Suprapubic skin (tissue), 4 donors: ENCODE measurements around the gene NDN. TPM values are rescaled to one million over a fixed set of nuclear protein-coding genes. Genes with fewer than 3 reads are reported as not detected.

ENCODE experiments used
- DNase-seq, 2 donors: peaks; one replicate each; pipeline ENCODE4 v3.0.0-alpha.2; 2019; ENCODE audit warnings: low spot score in 2 of 2
- H3K27ac ChIP-seq: fragments of 200-600 bp; sonication (generic); one replicate; pipeline ENCODE4 v1.5.1; 2019
- H3K27me3 ChIP-seq: fragments of 200-600 bp; sonication (generic); one replicate; pipeline ENCODE4 v1.5.1; 2019
- H3K36me3 ChIP-seq: fragments of 200-600 bp; sonication (generic); one replicate; pipeline ENCODE4 v1.5.1; 2019
- H3K4me1 ChIP-seq: fragments of 200-600 bp; sonication (generic); one replicate; pipeline ENCODE4 v1.5.1; 2019
- H3K4me3 ChIP-seq: fragments of 200-600 bp; sonication (generic); one replicate; pipeline ENCODE4 v1.5.1; 2019; ENCODE audit warnings: mild to moderate bottlenecking
- H3K9me3 ChIP-seq: fragments of 200-600 bp; sonication (generic); one replicate; pipeline ENCODE4 v1.5.1; 2019
- CTCF ChIP-seq, 2 donors: fragments of 200-600 bp in 1 of 2; fragments of 450-650 bp in 1 of 2; sonication (generic) in 1 of 2; IDR thresholded peaks; one replicate each; pipeline ENCODE4 v1.5.1; 2016 to 2019; ENCODE audit warnings: antibody characterized with exemption in 2 of 2, mild to moderate bottlenecking in 1 of 2, moderate library complexity in 1 of 2
- EP300 ChIP-seq: sonication (generic); formaldehyde crosslinking; IDR thresholded peaks from one replicate; pipeline ENCODE4 v1.6.1; 2017; ENCODE audit warnings: antibody characterized with exemption
- POLR2A ChIP-seq, 2 donors: fragments of 450-650 bp; IDR thresholded peaks; one replicate each; pipeline ENCODE4 v1.6.1; 2017; ENCODE audit warnings: antibody characterized with exemption in 2 of 2, mild to moderate bottlenecking in 2 of 2, moderate library complexity in 2 of 2
- POLR2AphosphoS5 ChIP-seq, 3 donors: sonication (generic); formaldehyde crosslinking; IDR thresholded peaks; one replicate each; pipeline ENCODE4 v1.6.1; 2017; ENCODE audit warnings: antibody characterized with exemption in 3 of 3
- WGBS: methylation state at CpG from one replicate; pipeline ENCODE4 v1.1.5; 2018; 5-methylcytosine and 5-hydroxymethylcytosine counted together
- total RNA-seq, 4 donors: library from RNA; depleted of rRNA; stranded (reverse); fragments of >200 nt; gene quantifications; one replicate each; pipeline ENCODE4 v1.1.0, GENCODE V29; 2016

Gene NDN
- total RNA-seq, 4 donors from 2014 or later: 8.2 to 14.8 (median 8.9) TPM

GRCh38 chr15:23646165-23647000, 40.7 kb downstream of the NDN start:
- WGBS: 96% methylated on average over 22 of the region's 51 CpGs
- H3K36me3 ChIP-seq: no peaks in the 10 kb centered on the region
- no peak for DNase-seq
- no peak overlapping the region for H3K4me3 ChIP-seq
- no peaks in the 10 kb centered on the region for H3K9me3 ChIP-seq
- peaks cover 19% of the 10 kb centered on the region for H3K27me3 ChIP-seq
- H3K27ac ChIP-seq: no peak overlapping the region
- no peaks in the 10 kb centered on the region for H3K4me1 ChIP-seq
- TF ChIP-seq POLR2AphosphoS5 (IDR thresholded peaks at IDR 0.05): no peak
- no peak for TF ChIP-seq POLR2A (IDR thresholded peaks at IDR 0.05)
- TF ChIP-seq EP300: no peak
- no peak for TF ChIP-seq CTCF (IDR thresholded peaks at IDR 0.05)

GRCh38 chr15:23645371-23646164, 41.5 kb downstream of the NDN start:
- no peaks in the 10 kb centered on the region for H3K36me3 ChIP-seq
- no peaks in the 10 kb centered on the region for H3K4me1 ChIP-seq
- TF ChIP-seq POLR2AphosphoS5 (IDR thresholded peaks at IDR 0.05): no peak
- TF ChIP-seq POLR2A (IDR thresholded peaks at IDR 0.05): no peak
- no peak for TF ChIP-seq EP300
- no peak for TF ChIP-seq CTCF (IDR thresholded peaks at IDR 0.05)
- H3K4me3 ChIP-seq: no peak overlapping the region
- DNase-seq: no peak
- H3K9me3 ChIP-seq: no peaks in the 10 kb centered on the region
- WGBS: 93% methylated on average over 30 of the region's 40 CpGs
- peaks cover 19% of the 10 kb centered on the region for H3K27me3 ChIP-seq
- no peak overlapping the region for H3K27ac ChIP-seq

- Histone ChIP-seq H3K36me3 (no peaks in the 10 kb centered on the region), H3K27ac (no peak overlapping the region), H3K4me1 (no peaks in the 10 kb centered on the region), H3K27me3 (peaks cover 19% of the 10 kb centered on the region), H3K4me3 (no peak overlapping the region), H3K9me3 (no peaks in the 10 kb centered on the region)
- WGBS: no CpG with 5 or more reads among the region's 13 CpGs
- DNase-seq: no peak
- no peak for TF ChIP-seq POLR2AphosphoS5 (IDR thresholded peaks at IDR 0.05)
- TF ChIP-seq CTCF (IDR thresholded peaks at IDR 0.05): no peak
- no peak for TF ChIP-seq EP300
- no peak for TF ChIP-seq POLR2A (IDR thresholded peaks at IDR 0.05)
Observed at GRCh38 chr15:23644829-23645228, 42.3 kb downstream of the NDN start.

GRCh38 chr15:23642413-23643044, 44.6 kb downstream of the NDN start:
- Histone ChIP-seq H3K27ac (no peak overlapping the region), H3K27me3 (peaks cover 9% of the 10 kb centered on the region), H3K36me3 (no peaks in the 10 kb centered on the region), H3K9me3 (no peaks in the 10 kb centered on the region), H3K4me3 (no peak overlapping the region), H3K4me1 (no peaks in the 10 kb centered on the region)
- 26% methylated on average over 12 of the region's 13 CpGs for WGBS
- no peak for TF ChIP-seq EP300
- peak; percentile 58 to 78 for TF ChIP-seq CTCF (IDR thresholded peaks at IDR 0.05)
- TF ChIP-seq POLR2AphosphoS5 (IDR thresholded peaks at IDR 0.05): no peak
- TF ChIP-seq POLR2A (IDR thresholded peaks at IDR 0.05): no peak
- no peak for DNase-seq

Other genes with a start within 250 kb of the NDN start
- not detected for gene GOLGA6L2, start 240.1 kb downstream of the NDN start, total RNA-seq
- 1 to 10 TPM in 1 of 4 donors, under 1 TPM in 1, not detected in 2; 0.55 to 1.2 TPM for gene MKRN3, start 121.6 kb downstream of the NDN start, total RNA-seq
- not detected for gene MAGEL2, start 39.4 kb downstream of the NDN start, total RNA-seq